CD4-positive, alpha-beta T cell treated with Interleukin-6 for 4 hours (primary cell): ENCODE measurements around the gene ADAR.

Source experiments
- DNase-seq: peaks from one replicate; pipeline ENCODE4 v3.0.0-alpha.2; 2020; ENCODE audit warnings: mixed read lengths

ADAR gene

GRCh38 chr1:154553056-154554030 lies 54.6 kb downstream of the ADAR start:
- no peak for DNase-seq

GRCh38 chr1:154552036-154552435 lies 56.0 kb downstream of the ADAR start:
- no peak for DNase-seq

- no peak for DNase-seq
These were observed 56.5 kb downstream of the ADAR start for GRCh38 chr1:154551474-154551873.

- no peak for DNase-seq
These were observed 57.3 kb downstream of the ADAR start for GRCh38 chr1:154550657-154551056.

DNA sequence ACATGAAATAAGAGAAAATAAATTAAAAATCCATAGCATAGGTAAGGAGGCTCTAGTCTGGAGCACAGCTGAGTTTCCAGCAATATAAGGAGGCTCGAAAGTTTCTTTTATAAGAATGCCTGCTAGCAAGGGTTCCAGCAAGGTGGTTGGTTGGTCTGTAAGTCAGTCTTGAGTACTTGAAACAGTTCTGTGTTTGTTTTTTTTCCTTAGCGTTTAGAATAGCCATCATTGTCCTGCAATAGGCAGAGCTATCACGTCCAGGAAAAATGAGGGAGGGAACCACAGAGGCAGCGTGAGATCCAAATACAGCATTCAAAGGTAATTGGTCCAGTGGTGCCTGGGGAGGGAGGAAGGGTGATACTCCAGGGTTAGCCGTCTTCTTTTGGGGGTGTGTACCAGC lies 57.9 kb downstream of the ADAR start:
- no peak for DNase-seq

- DNase-seq = no peak
These were observed 58.7 kb downstream of the ADAR start for GRCh38 chr1:154549202-154549770.

- DNase-seq = no peak
These were observed 60.0 kb downstream of the ADAR start for GRCh38 chr1:154548028-154548427.

- no peak for DNase-seq
These were observed 60.8 kb downstream of the ADAR start for GRCh38 chr1:154547105-154547732.

- DNase-seq = peak; percentile 62
These were observed 61.5 kb downstream of the ADAR start for GRCh38 chr1:154546264-154547063.

GRCh38 chr1:154541231-154541630 lies 66.8 kb downstream of the ADAR start:
- DNase-seq = no peak

- no peak for DNase-seq
These were observed 68.2 kb downstream of the ADAR start for GRCh38 chr1:154539486-154540483.

DNA sequence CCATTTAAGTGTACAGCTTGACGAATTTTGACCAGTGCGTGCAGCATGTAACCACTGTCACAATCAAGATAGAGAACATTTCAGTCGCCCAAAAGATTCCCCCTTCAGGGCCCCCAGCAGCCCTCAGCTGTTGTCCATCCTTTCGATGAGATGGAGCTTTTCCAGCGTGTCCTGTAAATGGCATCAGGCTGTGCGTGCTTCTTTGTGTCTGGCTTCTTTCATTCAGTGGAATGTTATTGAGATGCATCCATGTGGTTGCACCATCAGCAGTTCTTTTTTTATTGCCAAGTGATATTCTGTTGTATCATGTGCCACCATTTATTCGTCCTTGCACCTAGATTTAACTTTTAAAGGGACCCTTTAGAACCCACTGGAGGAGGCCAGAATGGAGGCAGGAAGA lies 71.4 kb downstream of the ADAR start:
- DNase-seq = no peak

DNA sequence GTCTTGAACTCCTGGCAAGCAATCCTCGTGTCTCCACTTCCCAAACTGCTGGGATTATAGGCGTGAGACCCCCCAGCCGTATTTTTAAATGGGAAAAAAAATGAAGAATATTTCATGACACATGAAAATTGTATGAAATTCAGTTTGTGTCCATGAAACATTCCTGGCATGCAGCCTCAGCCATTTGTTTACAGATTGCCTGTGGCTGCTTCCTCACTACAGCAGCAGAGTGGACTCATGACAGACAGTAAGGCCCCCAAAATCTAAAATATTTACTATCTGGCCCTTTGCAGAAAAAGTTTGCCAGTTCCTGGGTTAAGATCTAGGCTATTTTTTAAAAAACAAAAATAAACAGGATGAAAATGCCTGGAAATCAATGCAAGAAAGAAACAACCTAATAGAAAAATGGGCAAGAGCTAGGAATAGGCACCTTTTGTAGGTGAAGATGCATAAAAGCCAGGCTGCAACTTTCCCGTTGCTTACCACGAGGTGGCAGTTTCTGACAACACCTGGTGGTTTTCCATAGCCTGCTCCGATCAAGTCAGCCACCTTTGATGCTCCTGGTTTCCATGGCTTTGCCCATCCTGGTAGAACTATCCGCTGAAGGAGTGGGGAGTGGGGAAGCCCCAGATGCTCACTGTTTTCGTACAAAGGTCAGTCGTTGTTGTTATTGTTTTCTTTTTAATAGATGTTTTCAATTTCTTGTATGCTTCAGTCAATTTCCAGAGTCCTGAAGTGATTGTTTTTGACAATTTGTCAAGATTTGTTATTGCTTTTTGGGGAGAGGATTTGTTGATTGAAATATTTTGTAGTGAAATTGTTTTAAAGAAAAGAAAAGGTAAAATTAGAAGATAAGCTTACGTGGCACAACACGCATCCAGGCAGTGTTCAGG lies 73.8 kb downstream of the ADAR start:
- no peak for DNase-seq
